Neural crest cell (in vitro differentiated cells): ENCODE data around the gene CDC42EP1. TPM values are rescaled to one million over a fixed set of nuclear protein-coding genes. Genes with fewer than 3 reads are reported as not detected.
A peak's percentile ranks its signal among the peaks of the same experiment; 100 is the strongest.

ENCODE experiments used
- DNase-seq: peaks from one replicate; pipeline ENCODE4 v3.0.0; 2021; ENCODE audit warnings: low read depth, mixed read lengths, low spot score
- H3K27ac Mint-ChIP-seq: one replicate; pipeline ENCODE4 v1.8.0; 2021; ENCODE audit warnings: mild to moderate bottlenecking, mixed read lengths; ENCODE audit not compliant: unreplicated experiment
- H3K27me3 Mint-ChIP-seq: 2 replicates; pipeline ENCODE4 v1.8.0; 2021; ENCODE audit warnings: low read depth, mild to moderate bottlenecking, mixed read lengths
- H3K36me3 Mint-ChIP-seq: 2 replicates; pipeline ENCODE4 v1.8.0; 2021; ENCODE audit warnings: low read depth, mild to moderate bottlenecking, mixed read lengths
- H3K4me1 Mint-ChIP-seq: 2 replicates; pipeline ENCODE4 v1.8.0; 2021; ENCODE audit warnings: mixed read lengths
- H3K4me3 Mint-ChIP-seq: one replicate; pipeline ENCODE4 v1.8.0; 2021; ENCODE audit warnings: mild to moderate bottlenecking, mixed read lengths
- H3K9me3 Mint-ChIP-seq: 2 replicates; pipeline ENCODE4 v1.8.0; 2021; ENCODE audit warnings: mixed read lengths
- long read RNA-seq: library from polyadenylated mRNA; unstranded; transcript quantifications from one replicate; pipeline ENCODE4 v2.0.0, GENCODE V29; 2020
- total RNA-seq: library from RNA; stranded (reverse); gene quantifications from 2 replicates; pipeline ENCODE4 v1.2.1, GENCODE V29; 2021
- TF ChIP-seq, protein P1 (sequence below): fragments of 200-600 bp; sonication (generic); conservative IDR thresholded peaks from 2 replicates; pipeline ENCODE4 v1.5.0; 2021; ENCODE audit warnings: antibody characterized with exemption, mild to moderate bottlenecking

The CDC42EP1 gene, protein sequence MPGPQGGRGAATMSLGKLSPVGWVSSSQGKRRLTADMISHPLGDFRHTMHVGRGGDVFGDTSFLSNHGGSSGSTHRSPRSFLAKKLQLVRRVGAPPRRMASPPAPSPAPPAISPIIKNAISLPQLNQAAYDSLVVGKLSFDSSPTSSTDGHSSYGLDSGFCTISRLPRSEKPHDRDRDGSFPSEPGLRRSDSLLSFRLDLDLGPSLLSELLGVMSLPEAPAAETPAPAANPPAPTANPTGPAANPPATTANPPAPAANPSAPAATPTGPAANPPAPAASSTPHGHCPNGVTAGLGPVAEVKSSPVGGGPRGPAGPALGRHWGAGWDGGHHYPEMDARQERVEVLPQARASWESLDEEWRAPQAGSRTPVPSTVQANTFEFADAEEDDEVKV
- 22.6 and 26.1 TPM in 2 replicates for total RNA-seq
- long read RNA-seq, partial matches to known transcripts = 0 of 1 reads
- long read RNA-seq, other reads (novel, unspliced or antisense) = 1 of 1 reads

DNA sequence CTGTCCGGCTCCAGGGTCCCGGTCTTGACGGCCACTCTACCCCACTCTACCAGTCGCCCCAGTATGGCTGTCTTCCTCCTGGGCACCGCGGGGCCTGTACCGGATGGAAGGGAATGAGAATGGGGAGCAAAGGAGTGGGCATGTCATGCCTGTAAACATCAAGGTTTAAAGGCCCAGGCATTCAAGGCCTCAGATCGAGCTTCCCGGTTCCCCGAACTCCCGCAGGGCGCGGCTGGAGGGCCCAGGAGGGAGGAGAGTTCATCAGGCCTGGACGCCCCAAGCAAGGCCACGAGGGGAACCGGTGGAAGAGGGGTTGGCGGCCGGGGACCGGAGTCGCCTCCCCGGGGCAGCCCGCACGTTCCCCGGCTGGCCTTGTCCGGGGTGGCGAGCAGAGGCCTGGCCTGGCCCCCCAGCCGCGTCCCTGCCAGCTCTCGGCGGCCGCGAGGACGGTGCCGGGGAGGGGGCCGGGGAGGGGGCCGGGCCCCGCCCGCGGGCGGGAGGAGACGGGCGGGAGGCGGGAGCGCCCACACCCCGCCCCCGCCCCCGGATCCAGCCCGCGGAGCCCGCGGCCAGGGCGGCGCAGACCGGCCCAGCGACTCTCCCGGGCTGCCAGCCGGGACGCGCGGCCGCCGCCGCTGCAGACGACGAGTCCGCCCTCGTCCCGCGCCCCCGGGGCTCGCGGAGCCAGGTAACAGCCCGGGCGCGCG lies at the start of gene CDC42EP1:
CDC42EP1 (plus strand) TSS at position 580 of the 707 bp plus-strand sequence. CDS start 5,870 bp downstream, outside the sequence.
- no peaks in the 10 kb centered on the region for H3K9me3 Mint-ChIP-seq
- TF ChIP-seq, protein P1, sequence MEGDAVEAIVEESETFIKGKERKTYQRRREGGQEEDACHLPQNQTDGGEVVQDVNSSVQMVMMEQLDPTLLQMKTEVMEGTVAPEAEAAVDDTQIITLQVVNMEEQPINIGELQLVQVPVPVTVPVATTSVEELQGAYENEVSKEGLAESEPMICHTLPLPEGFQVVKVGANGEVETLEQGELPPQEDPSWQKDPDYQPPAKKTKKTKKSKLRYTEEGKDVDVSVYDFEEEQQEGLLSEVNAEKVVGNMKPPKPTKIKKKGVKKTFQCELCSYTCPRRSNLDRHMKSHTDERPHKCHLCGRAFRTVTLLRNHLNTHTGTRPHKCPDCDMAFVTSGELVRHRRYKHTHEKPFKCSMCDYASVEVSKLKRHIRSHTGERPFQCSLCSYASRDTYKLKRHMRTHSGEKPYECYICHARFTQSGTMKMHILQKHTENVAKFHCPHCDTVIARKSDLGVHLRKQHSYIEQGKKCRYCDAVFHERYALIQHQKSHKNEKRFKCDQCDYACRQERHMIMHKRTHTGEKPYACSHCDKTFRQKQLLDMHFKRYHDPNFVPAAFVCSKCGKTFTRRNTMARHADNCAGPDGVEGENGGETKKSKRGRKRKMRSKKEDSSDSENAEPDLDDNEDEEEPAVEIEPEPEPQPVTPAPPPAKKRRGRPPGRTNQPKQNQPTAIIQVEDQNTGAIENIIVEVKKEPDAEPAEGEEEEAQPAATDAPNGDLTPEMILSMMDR = no peak
- H3K27me3 Mint-ChIP-seq = peaks cover 34% of the 10 kb centered on the region
- no peaks in the 10 kb centered on the region for H3K36me3 Mint-ChIP-seq
- peak within 1 kb of the TSS; percentile 93 for H3K4me3 Mint-ChIP-seq
- H3K4me1 Mint-ChIP-seq = peaks cover 43% of the 10 kb centered on the region
- no peak for DNase-seq
- peak within 1 kb of the TSS; percentile 67 for H3K27ac Mint-ChIP-seq

DNA sequence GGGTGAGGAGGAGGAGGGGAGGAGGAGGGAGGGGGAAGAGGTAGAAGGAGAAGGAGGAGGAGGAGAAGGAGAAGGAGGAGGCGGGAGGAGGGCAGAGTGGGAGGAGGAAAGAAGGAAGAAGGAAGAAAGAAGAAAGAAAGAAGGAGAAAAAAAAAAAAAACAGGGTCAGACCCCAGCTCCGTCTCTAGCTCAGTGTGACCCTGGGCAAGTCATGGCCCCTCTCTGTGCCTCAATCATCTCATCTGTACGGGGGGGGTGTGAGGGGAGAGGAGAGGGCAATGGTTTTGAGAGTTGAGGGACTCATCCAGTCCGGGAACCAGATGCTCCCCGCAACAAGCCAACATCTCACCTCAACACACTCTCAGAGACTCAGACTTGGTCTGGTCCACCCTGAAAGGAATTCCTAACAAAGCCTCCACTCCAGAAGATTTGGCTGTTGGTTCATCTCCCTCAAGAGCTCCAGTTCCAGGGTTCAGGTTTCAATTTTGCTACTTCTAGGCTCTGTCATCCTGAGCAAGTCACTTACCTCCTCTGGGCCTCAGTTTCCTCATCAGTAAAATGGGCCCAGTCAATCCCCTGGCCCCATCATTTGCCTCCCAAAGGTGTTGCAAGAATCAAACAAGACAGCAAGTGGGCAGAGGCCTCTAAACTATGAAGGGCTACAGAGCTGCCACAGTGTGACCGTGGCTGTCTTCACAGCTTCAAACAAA lies 48.7 kb upstream of the CDC42EP1 start:
- TF ChIP-seq, protein P1 = no peak
- no peaks in the 10 kb centered on the region for H3K9me3 Mint-ChIP-seq
- no peaks in the 10 kb centered on the region for H3K36me3 Mint-ChIP-seq
- H3K4me1 Mint-ChIP-seq = peaks cover 43% of the 10 kb centered on the region
- peaks cover 7% of the 10 kb centered on the region for H3K27me3 Mint-ChIP-seq
- DNase-seq = no peak
- peak overlapping the region; percentile 45 for H3K27ac Mint-ChIP-seq
- peak overlapping the region; percentile 24 for H3K4me3 Mint-ChIP-seq

DNA sequence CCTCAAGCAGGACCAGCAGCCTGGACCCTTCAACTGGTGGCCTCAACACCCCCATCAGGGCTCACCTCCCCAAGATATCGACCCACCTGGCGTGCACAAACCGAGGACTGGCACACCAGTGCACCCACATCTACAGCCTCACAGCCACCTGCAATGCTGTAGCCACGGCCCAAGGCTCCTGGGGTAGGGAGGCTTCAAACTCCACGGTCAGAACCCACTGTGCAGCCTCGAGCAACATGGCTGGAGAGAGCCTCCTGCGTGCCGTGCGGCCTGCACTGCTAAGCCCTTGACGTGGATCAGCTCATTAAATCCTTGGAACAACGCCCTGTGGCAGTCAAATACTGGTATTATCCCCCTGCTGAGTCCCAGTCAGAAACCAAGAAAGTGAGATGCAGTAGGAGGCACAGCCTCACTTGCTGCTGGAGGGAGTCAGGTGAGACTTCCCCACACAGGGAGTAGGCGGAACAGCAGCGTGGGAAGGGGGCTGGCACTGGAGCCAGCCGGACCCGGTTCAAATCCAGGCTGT lies 45.7 kb upstream of the CDC42EP1 start:
- DNase-seq = no peak
- Mint-ChIP-seq H3K4me3 (no peak overlapping the region), H3K27ac (no peak overlapping the region), H3K4me1 (peaks cover 40% of the 10 kb centered on the region), H3K36me3 (no peaks in the 10 kb centered on the region), H3K9me3 (no peaks in the 10 kb centered on the region), H3K27me3 (peaks cover 17% of the 10 kb centered on the region)
- TF ChIP-seq, protein P1 = no peak

DNA sequence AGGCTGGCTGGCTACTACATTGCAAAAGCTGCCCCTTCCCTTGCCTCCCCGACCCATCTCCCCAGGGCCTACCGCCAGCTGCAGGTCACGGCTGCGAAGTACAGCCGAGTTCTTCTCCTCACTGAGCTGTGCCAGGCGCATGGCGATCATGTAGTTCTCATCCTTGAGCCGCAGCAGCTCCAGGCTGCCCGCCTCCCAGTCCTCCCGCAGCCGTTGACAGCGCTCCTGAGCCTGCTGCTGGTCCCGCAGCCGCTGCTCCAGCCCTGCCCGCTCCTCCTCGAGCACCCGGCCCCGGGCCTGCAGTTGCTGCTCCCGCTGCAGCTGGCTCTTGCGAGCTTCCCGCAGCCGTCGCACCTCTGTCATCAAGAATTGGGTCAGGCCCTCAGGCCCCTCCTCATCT lies 44.4 kb upstream of the CDC42EP1 start:
- H3K4me1 Mint-ChIP-seq = peaks cover 30% of the 10 kb centered on the region
- peak overlapping the region; percentile 61 for H3K4me3 Mint-ChIP-seq
- no peak for DNase-seq
- TF ChIP-seq, protein P1 = no peak
- no peak overlapping the region for H3K27ac Mint-ChIP-seq
- H3K27me3 Mint-ChIP-seq = peaks cover 27% of the 10 kb centered on the region
- no peaks in the 10 kb centered on the region for H3K9me3 Mint-ChIP-seq
- H3K36me3 Mint-ChIP-seq = no peaks in the 10 kb centered on the region

DNA sequence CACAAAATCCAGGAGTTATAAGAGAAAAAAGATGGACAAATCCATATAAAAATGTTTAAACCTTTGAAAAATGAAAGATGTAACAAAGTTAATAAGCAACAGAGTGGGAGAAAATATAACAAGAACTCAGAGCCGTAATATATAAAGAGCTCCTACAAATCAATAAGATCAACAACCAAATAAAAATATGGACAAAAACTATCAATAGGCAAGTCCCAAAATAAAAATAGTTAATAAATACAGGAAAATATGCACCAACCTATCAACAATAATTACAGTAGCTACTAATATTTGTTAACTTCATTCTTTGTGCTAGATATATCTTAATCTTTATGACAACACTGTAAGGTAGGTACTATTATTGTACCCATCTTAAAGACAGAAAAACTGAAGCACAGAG lies 43.8 kb upstream of the CDC42EP1 start:
- Mint-ChIP-seq H3K9me3 (no peaks in the 10 kb centered on the region), H3K27ac (no peak overlapping the region), H3K27me3 (peaks cover 32% of the 10 kb centered on the region), H3K4me3 (peak overlapping the region; percentile 61), H3K4me1 (peaks cover 32% of the 10 kb centered on the region), H3K36me3 (no peaks in the 10 kb centered on the region)
- TF ChIP-seq, protein P1 = no peak
- DNase-seq = no peak
